A549 (cell line): ENCODE measurements around the gene NXF1.
A peak's percentile ranks its signal among the peaks of the same experiment; 100 is the strongest.

ENCODE experiments used
- BHLHE40 ChIP-seq: IDR thresholded peaks from 2 replicates; pipeline ENCODE4 v1.6.1; 2012; ENCODE audit warnings: low read depth, low read length, inconsistent platforms
- CEBPB ChIP-seq, 2 experiments: fragments of >200 bp in 1 of 2; sonication (Bioruptor Twin) in 1 of 2; formaldehyde crosslinking in 1 of 2; IDR thresholded peaks; 2 replicates each; pipeline ENCODE4 v1.6.1; 2012 to 2016
- ESRRA ChIP-seq: fragments of 150-350 bp; IDR thresholded peaks from 2 replicates; pipeline ENCODE4 v1.6.1; 2014; ENCODE audit warnings: mild to moderate bottlenecking, low read length, borderline replicate concordance
- NR3C1 ChIP-seq: fragments of >200 bp; sonication (Bioruptor Twin); formaldehyde crosslinking; IDR thresholded peaks from 3 replicates; pipeline ENCODE4 v1.6.1; 2017
- POLR2A ChIP-seq: IDR thresholded peaks from 2 replicates; pipeline ENCODE4 v1.6.1; 2012; ENCODE audit warnings: mild to moderate bottlenecking, low read length
- RAD21 ChIP-seq, 2 experiments: fragments of >200 bp in 1 of 2; sonication (Bioruptor Twin) in 1 of 2; formaldehyde crosslinking in 1 of 2; IDR thresholded peaks in 1 of 2; conservative IDR thresholded peaks in 1 of 2; 2 replicates in 1 of 2; 3 replicates in 1 of 2; pipeline ENCODE4 v1.6.1; 2012 to 2018; ENCODE audit warnings: inconsistent platforms in 1 of 2
- SMC3 ChIP-seq: fragments of >200 bp; sonication (Bioruptor Twin); formaldehyde crosslinking; IDR thresholded peaks from 3 replicates; pipeline ENCODE4 v1.6.1; 2018; ENCODE audit warnings: inconsistent platforms
- TF ChIP-seq, protein P1 (sequence below): fragments of >200 bp; sonication (Bioruptor Twin); formaldehyde crosslinking; IDR thresholded peaks from 3 replicates; pipeline ENCODE4 v1.5.1; 2016
- TF ChIP-seq, protein P2 (sequence below): fragments of 200-600 bp; sonication (generic); IDR thresholded peaks from 2 replicates; pipeline ENCODE4 v1.6.1; 2016; ENCODE audit warnings: antibody characterized with exemption, mild to moderate bottlenecking, moderate library complexity

DNA sequence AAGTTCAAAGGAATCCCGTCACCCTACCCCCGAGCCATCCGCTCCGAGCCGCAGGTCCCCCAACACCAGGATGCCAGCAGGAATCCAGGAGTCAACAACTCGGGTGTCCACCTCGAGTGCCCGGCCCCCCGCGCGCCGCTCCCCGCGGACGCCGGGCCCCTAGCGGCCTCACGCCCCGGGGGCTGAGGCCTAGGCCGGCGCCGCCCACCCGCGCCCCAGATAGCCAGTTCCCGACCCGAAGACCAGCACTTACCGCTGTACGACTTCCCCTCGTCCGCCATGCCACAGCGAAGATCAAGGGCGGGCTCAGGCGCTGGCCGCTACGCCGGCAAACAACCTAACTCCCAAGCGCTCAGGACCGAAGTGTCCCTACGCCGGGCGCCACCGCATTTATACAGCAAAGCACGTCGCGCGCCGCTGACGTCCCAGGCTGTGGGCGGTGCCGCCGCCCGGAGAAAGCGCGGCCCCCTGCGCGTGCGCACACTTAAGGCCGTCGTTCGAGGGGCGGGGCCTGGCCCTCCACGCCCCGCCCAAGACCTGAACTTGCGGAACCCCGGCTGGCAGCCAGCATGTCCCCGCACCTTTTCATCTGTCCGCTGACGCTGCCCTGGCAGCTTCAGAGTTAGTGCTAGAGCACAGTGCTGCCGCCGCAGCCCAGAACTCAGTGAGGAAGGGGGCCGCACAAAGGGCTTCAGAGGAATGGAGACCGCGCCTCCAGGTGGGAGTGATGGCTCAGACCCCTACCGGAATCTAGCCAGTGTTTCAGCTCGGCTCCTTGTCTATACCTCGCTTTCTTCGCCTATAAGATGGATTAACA lies at the start of gene NXF1:
- TF ChIP-seq, protein P1, sequence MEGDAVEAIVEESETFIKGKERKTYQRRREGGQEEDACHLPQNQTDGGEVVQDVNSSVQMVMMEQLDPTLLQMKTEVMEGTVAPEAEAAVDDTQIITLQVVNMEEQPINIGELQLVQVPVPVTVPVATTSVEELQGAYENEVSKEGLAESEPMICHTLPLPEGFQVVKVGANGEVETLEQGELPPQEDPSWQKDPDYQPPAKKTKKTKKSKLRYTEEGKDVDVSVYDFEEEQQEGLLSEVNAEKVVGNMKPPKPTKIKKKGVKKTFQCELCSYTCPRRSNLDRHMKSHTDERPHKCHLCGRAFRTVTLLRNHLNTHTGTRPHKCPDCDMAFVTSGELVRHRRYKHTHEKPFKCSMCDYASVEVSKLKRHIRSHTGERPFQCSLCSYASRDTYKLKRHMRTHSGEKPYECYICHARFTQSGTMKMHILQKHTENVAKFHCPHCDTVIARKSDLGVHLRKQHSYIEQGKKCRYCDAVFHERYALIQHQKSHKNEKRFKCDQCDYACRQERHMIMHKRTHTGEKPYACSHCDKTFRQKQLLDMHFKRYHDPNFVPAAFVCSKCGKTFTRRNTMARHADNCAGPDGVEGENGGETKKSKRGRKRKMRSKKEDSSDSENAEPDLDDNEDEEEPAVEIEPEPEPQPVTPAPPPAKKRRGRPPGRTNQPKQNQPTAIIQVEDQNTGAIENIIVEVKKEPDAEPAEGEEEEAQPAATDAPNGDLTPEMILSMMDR, result no peak
- TF ChIP-seq CEBPB (IDR thresholded peaks at IDR 0.05) (no peak), SMC3 (no peak), BHLHE40 (0 out of 2 replicates have a peak, but pooled peaks have one; percentile 6), RAD21 (conservative IDR thresholded peaks at IDR 0.05 in 1 of 2, IDR thresholded peaks at IDR 0.05 in 1 of 2) (no peak; a peak in 1 of 5 replicates), ESRRA (no peak; the same call in 1 of the 2 replicates), NR3C1 (no peak), POLR2A (peak; percentile 100)
- TF ChIP-seq, protein P2, sequence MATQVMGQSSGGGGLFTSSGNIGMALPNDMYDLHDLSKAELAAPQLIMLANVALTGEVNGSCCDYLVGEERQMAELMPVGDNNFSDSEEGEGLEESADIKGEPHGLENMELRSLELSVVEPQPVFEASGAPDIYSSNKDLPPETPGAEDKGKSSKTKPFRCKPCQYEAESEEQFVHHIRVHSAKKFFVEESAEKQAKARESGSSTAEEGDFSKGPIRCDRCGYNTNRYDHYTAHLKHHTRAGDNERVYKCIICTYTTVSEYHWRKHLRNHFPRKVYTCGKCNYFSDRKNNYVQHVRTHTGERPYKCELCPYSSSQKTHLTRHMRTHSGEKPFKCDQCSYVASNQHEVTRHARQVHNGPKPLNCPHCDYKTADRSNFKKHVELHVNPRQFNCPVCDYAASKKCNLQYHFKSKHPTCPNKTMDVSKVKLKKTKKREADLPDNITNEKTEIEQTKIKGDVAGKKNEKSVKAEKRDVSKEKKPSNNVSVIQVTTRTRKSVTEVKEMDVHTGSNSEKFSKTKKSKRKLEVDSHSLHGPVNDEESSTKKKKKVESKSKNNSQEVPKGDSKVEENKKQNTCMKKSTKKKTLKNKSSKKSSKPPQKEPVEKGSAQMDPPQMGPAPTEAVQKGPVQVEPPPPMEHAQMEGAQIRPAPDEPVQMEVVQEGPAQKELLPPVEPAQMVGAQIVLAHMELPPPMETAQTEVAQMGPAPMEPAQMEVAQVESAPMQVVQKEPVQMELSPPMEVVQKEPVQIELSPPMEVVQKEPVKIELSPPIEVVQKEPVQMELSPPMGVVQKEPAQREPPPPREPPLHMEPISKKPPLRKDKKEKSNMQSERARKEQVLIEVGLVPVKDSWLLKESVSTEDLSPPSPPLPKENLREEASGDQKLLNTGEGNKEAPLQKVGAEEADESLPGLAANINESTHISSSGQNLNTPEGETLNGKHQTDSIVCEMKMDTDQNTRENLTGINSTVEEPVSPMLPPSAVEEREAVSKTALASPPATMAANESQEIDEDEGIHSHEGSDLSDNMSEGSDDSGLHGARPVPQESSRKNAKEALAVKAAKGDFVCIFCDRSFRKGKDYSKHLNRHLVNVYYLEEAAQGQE, result peak; percentile 49; the same call in 1 of the 2 replicates
